GM10266 (cell line): ENCODE results near the gene PFDN2.

Source experiments
- DNase-seq: peaks from one replicate; pipeline ENCODE4 v3.0.0; 2012; ENCODE audit errors: extremely low spot score
- TF ChIP-seq, protein P1 (sequence below): IDR thresholded peaks from 2 replicates; pipeline ENCODE4 v1.5.1; 2012; ENCODE audit warnings: mild to moderate bottlenecking, low read depth; ENCODE audit not compliant: control insufficient read depth, insufficient read depth; ENCODE audit errors: missing control alignments

PFDN2 gene

DNA sequence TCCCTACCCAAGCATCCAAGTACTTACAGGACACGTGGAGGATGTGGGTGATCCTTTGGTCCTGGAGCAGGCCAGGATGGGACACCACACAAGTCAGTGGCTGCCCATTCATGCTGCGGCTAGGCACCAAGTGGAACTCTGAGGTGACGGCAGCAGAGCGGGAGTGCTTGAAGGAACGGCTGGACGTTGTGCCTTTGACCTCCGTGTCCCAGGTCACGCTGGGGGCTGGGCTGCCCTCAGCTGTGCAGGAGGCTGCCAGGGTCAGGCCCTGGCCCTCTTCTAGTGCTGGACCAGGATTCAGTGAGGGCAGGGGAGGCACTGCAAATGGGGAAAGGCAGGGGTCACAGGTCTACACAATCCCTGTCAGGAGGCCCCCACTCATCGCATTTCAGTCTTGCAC, 40.4 kb downstream of the PFDN2 start:
- TF ChIP-seq, protein P1, sequence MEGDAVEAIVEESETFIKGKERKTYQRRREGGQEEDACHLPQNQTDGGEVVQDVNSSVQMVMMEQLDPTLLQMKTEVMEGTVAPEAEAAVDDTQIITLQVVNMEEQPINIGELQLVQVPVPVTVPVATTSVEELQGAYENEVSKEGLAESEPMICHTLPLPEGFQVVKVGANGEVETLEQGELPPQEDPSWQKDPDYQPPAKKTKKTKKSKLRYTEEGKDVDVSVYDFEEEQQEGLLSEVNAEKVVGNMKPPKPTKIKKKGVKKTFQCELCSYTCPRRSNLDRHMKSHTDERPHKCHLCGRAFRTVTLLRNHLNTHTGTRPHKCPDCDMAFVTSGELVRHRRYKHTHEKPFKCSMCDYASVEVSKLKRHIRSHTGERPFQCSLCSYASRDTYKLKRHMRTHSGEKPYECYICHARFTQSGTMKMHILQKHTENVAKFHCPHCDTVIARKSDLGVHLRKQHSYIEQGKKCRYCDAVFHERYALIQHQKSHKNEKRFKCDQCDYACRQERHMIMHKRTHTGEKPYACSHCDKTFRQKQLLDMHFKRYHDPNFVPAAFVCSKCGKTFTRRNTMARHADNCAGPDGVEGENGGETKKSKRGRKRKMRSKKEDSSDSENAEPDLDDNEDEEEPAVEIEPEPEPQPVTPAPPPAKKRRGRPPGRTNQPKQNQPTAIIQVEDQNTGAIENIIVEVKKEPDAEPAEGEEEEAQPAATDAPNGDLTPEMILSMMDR: no peak
- DNase-seq: no peak

DNA sequence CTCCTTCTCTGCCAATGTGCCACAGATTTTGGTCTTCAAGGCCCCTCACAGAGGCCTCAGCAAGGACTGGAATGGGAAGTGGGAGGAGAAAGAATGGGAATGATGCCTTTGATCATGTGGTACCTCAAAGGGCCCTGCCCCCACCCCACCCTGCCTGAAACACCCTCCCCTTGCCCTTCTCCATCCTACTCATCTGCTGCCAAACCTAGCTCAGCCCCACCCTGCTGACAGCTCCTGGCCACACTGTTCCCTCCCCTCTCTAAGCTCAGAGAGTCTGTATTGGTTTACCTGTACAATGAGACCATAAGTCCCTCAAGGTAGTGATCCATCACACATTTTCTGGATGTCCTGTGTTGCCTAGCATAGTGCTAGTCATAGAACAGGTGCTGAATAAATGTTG, 41.4 kb downstream of the PFDN2 start:
- TF ChIP-seq, protein P1: no peak

DNA sequence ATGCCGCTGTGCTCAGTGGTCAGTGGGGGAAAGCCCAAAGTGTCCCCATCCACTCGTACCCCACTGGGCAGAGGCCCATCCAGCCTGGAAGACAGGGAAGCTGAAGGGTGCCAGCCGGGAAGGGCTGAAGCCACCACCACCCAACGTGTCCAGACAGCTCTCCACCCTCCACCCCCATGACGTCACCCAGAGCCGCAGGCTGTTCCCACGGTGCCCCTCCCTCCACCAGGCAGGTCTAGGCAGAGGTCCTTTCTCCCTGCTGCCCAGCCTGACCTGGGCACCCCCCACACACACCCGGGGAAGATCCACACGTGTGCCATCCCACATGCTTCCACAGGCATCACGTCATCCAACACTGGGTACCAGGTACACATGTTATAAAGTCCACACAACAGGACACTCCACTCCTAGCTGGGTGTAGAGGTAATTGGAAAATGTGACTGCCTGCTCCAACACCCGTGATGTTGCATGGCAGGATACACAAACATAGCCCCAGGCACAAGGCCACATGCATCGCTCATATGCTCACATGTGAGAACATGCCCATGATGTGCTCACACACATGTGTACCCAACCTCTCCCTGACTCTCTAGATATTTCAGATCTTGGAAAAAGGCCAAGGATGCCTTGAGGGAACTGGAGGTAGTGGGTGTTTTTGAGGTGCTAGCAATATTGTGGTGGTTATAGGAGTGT, 43.0 kb downstream of the PFDN2 start:
- DNase-seq: no peak
- TF ChIP-seq, protein P1: no peak

More for the DNA sequence above, 41.4 kb downstream of the PFDN2 start:
- DNase-seq: no peak

DNA sequence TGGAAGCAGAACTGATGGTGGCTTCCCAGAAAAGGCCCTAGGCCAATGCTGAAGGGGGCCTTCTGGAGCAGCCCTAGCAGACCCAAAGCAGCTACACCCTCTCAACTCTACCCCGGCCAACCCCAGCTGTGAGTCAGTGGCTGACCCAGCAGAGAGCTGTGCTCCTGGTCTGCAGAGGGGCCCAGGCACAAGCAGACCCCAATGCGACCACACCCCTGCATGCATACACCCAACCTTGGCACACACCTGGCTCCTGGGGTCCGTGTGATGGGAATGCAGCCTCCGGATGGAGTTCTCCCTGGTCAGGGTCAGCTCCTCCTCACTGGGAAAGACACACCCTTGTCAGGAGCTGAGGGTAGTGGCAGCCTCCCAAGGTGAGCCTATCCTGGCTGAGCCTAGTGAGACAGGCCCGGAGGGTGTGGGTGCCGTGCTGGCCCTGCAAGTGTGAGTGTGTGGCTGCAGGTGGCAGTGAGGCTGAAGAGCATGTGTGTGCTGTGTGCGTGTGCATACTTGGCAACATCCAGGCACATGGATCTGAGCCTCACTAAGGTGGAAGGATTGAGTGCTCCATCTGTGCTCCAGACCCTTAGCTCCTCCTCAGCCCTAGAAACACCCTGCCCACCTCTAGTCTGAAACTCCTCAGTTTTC, 44.2 kb downstream of the PFDN2 start:
- TF ChIP-seq, protein P1: no peak
- DNase-seq: no peak

DNA sequence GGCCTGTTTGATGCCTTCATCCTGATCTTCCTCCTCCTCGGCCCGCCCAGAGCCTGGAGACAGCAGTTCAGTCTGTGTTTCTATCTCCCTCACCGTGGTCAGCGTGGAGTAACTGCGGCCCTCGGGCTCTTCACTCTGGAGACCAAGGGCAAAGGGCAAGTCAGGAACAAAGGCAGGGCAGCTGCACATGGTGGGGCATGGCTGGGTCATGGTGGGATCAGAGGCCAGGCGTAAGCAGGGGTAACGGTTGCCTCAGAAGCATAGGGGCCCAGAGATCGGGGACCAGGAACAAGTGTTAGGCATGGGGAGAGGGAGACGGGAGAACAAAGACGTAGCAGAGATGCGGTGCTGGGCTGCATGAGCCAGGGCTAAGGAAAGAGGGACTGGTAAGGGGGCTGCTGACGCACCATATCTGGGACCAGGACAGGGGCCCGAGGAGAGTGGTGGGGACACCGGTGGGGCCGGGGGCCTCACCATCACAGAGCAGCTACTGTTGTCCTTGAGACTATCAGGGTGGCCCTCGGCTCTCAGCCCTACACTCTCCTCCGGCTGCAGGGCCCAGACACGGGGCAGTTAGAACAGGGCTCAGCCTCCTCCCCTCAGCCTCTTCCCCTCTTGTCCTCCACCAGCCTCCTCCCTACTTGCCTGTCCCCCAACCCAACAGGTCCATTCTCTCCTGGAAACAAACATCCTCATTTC, 44.9 kb downstream of the PFDN2 start:
- DNase-seq: no peak
- TF ChIP-seq, protein P1: no peak

DNA sequence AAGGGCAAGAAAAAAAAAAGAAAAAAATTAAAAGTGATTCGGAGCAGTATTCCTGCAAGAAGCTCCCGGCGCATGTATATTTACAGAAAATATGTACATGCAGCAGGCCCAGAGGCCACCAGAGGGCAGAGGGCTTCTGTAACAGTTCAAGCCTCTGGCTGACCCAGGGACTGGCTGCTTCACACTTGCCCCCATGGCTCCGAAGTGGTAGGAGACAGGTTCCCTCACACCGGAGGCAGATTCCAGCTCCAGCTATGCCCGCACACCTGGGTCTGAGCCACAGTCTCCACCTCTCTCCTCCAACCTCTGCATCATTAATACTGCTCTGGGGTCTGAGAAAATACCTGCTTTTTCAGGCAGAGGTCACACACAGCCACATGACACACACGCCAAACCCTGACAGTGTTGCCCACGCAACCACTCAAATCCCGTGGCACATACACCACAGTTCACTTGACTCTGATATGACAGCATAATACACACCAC, 45.9 kb downstream of the PFDN2 start:
- DNase-seq: peak; percentile 75
- TF ChIP-seq, protein P1: peak; percentile 71
